ENCODE results near the gene ANKRD49.
A peak's percentile ranks its signal among the peaks of the same experiment; 100 is the strongest.

Gene ANKRD49, protein sequence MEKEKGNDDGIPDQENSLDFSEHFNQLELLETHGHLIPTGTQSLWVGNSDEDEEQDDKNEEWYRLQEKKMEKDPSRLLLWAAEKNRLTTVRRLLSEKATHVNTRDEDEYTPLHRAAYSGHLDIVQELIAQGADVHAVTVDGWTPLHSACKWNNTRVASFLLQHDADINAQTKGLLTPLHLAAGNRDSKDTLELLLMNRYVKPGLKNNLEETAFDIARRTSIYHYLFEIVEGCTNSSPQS

GRCh38 chr11:94493281-94494125, at the start of gene ANKRD49, which contains the start of gene MRE11:
Gene ANKRD49 (plus strand): TSS chr11:94493984. CDS start chr11:94496694, 2,710 bp downstream.
Gene MRE11 (minus strand): TSS chr11:94493844. CDS start chr11:94492801, 1,043 bp downstream.
- DNase-seq (ENCODE audit: insufficient read length, low spot score) (peak; percentile 57), FAIRE-seq (peak; percentile 56)
- no peak for TF ChIP-seq CTCF (IDR thresholded peaks at IDR 0.05; ENCODE audit: insufficient read depth, missing control alignments)

GRCh38 chr11:94445641-94446040, 48.1 kb upstream of the ANKRD49 start:
- DNase-seq (ENCODE audit: insufficient read length, low spot score) (no peak), FAIRE-seq (no peak)
- no peak for TF ChIP-seq CTCF (IDR thresholded peaks at IDR 0.05; ENCODE audit: insufficient read depth, missing control alignments)

DNA sequence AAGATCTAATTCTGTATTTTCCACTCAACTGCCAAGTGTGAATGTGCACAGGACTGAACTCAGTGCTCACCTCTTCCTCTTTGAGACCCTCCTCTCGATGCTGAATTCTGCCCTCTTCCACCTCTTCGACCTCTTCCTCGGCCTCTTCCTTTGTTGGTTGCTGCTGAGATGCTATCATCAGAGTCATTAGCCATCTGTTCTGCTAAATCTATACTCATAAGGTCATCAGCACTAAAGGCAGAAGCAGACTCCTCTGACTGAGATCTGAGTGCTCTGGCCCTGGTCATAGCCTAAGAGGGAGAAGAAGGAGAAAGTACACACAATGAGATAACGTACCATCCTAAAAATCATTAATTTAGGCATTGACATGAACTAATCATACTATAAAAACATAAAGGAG, 46.6 kb upstream of the ANKRD49 start:
- DNase-seq (ENCODE audit: insufficient read length, low spot score) (no peak), FAIRE-seq (no peak)
- no peak for TF ChIP-seq CTCF (IDR thresholded peaks at IDR 0.05; ENCODE audit: insufficient read depth, missing control alignments)

DNA sequence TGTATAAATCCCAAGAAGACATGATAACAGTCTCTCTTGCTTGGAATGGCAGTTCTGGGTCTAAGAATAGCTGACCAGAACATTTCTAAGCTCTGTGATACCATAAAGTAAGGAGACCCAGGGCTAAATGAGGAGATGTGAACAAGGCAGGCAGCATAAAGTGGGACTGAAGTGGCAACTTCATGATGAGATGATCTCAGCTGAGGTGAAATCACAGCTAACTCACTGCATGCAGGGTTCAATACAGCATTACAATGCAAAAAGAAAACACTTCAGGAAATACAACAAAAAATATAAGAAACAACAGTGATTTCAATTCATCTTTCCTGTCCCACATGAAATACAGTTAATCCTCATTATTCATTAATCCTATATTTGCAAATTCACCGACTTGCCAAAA, 44.8 kb upstream of the ANKRD49 start:
- no peak for TF ChIP-seq CTCF (IDR thresholded peaks at IDR 0.05; ENCODE audit: insufficient read depth, missing control alignments)
- FAIRE-seq = no peak
- DNase-seq (ENCODE audit: insufficient read length, low spot score) = no peak

- FAIRE-seq (no peak), DNase-seq (ENCODE audit: insufficient read length, low spot score) (no peak)
- TF ChIP-seq CTCF (IDR thresholded peaks at IDR 0.05; ENCODE audit: insufficient read depth, missing control alignments) = no peak
These were observed 44.3 kb upstream of the ANKRD49 start for GRCh38 chr11:94449437-94449836.

DNA sequence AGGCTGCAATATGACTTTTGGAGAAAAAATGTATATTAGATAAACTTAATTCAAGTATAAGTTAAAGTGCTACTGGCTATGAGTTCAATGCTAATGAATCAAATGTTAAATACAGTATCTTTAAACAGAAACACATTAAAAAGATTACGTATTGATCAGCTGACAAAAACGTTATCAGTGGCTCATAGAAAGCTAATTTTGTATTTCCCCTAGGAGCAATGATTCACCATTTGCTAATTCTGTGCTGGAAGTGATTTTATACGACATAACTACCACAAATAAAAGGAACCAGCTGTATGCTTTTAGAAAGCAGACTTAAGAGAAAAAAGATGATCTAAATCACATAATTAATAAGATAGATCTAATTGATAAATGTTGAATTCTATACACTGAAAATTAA, 43.7 kb upstream of the ANKRD49 start:
- no peak for TF ChIP-seq CTCF (IDR thresholded peaks at IDR 0.05; ENCODE audit: insufficient read depth, missing control alignments)
- FAIRE-seq (no peak), DNase-seq (ENCODE audit: insufficient read length, low spot score) (no peak)

- DNase-seq (ENCODE audit: insufficient read length, low spot score) = no peak
- FAIRE-seq = no peak
These were observed 40.8 kb upstream of the ANKRD49 start for GRCh38 chr11:94452988-94453387.

More at GRCh38 chr11:94452988-94453387, 40.8 kb upstream of the ANKRD49 start:
- no peak for TF ChIP-seq CTCF (IDR thresholded peaks at IDR 0.05; ENCODE audit: insufficient read depth, missing control alignments)
